ENCODE data around the gene UNC5C.

Gene UNC5C

GRCh38 chr4:95388911-95389310 is 159.9 kb downstream of the UNC5C start:
- no peak for DNase-seq

- DNase-seq = no peak
Measured at GRCh38 chr4:95387719-95388118, 161.1 kb downstream of the UNC5C start.

GRCh38 chr4:95386410-95386809 is 162.4 kb downstream of the UNC5C start:
- no peak for DNase-seq

- DNase-seq = no peak
Measured at GRCh38 chr4:95381843-95382580, 166.8 kb downstream of the UNC5C start.

GRCh38 chr4:95379633-95380032 is 169.1 kb downstream of the UNC5C start:
- no peak for DNase-seq

- no peak for DNase-seq
Measured at GRCh38 chr4:95377366-95377900, 171.3 kb downstream of the UNC5C start.

- no peak for DNase-seq
Measured at GRCh38 chr4:95371476-95372224, 177.1 kb downstream of the UNC5C start.

GRCh38 chr4:95367824-95368223 is 180.9 kb downstream of the UNC5C start:
- no peak for DNase-seq

- no peak for DNase-seq
Measured at GRCh38 chr4:95363966-95364365, 184.8 kb downstream of the UNC5C start.

GRCh38 chr4:95363559-95363925 is 185.2 kb downstream of the UNC5C start:
- DNase-seq = no peak

- DNase-seq = no peak
Measured at GRCh38 chr4:95362906-95363558, 185.7 kb downstream of the UNC5C start.

GRCh38 chr4:95362066-95362465 is 186.7 kb downstream of the UNC5C start:
- DNase-seq = no peak

- DNase-seq = no peak
Measured at GRCh38 chr4:95361696-95361965, 187.1 kb downstream of the UNC5C start.

GRCh38 chr4:95360906-95361695 is 187.7 kb downstream of the UNC5C start:
- no peak for DNase-seq

GRCh38 chr4:95360256-95360903 is 188.4 kb downstream of the UNC5C start:
- DNase-seq = no peak

- no peak for DNase-seq
Measured at GRCh38 chr4:95358421-95358820, 190.4 kb downstream of the UNC5C start.

GRCh38 chr4:95355021-95355420 is 193.8 kb downstream of the UNC5C start:
- DNase-seq = no peak

- DNase-seq = no peak
Measured at GRCh38 chr4:95348418-95348817, 200.4 kb downstream of the UNC5C start.

- DNase-seq = no peak
Measured at GRCh38 chr4:95343235-95343634, 205.5 kb downstream of the UNC5C start.

- no peak for DNase-seq
Measured at GRCh38 chr4:95340191-95340590, 208.6 kb downstream of the UNC5C start.

GRCh38 chr4:95325665-95326064 is 223.1 kb downstream of the UNC5C start:
- no peak for DNase-seq

GRCh38 chr4:95319169-95319568 is 229.6 kb downstream of the UNC5C start:
- no peak for DNase-seq

GRCh38 chr4:95318483-95318882 is 230.3 kb downstream of the UNC5C start:
- DNase-seq = no peak
